GM23248 (cell line): ENCODE measurements around the gene UBAC2. TPM values are rescaled to one million over a fixed set of nuclear protein-coding genes. Genes with fewer than 3 reads are reported as not detected.

Source experiments
- DNase-seq: peaks from one replicate; pipeline ENCODE4 v3.0.0-alpha.2; 2015
- H2AFZ ChIP-seq: fragments of 200-600 bp; sonication (generic); 2 replicates; pipeline ENCODE4 v1.6.1; 2016; ENCODE audit warnings: antibody characterized with exemption
- H3F3A ChIP-seq: fragments of 200-600 bp; sonication (generic); 2 replicates; pipeline ENCODE4 v1.6.1; 2016; ENCODE audit warnings: mild to moderate bottlenecking, antibody characterized with exemption, mixed run types; ENCODE audit not compliant: insufficient read depth
- H3K27ac ChIP-seq: fragments of 200-600 bp; sonication (generic); 2 replicates; pipeline ENCODE4 v1.5.1; 2016; ENCODE audit warnings: mild to moderate bottlenecking
- H3K27me3 ChIP-seq: fragments of 200-600 bp; sonication (generic); replicated peaks from 2 replicates; pipeline ENCODE4 v1.6.1; 2016; ENCODE audit warnings: mild to moderate bottlenecking; ENCODE audit not compliant: insufficient read depth
- H3K36me3 ChIP-seq: fragments of 200-600 bp; sonication (generic); 2 replicates; pipeline ENCODE4 v1.6.1; 2016; ENCODE audit warnings: low read depth, mild to moderate bottlenecking
- H3K4me1 ChIP-seq: fragments of 200-600 bp; sonication (generic); 2 replicates; pipeline ENCODE4 v1.6.1; 2016; ENCODE audit warnings: mild to moderate bottlenecking; ENCODE audit not compliant: insufficient read depth
- H3K4me2 ChIP-seq: fragments of 200-600 bp; sonication (generic); one replicate; pipeline ENCODE4 v1.6.1; 2016; ENCODE audit warnings: mild to moderate bottlenecking; ENCODE audit not compliant: unreplicated experiment
- H3K4me3 ChIP-seq: fragments of 200-600 bp; sonication (generic); 2 replicates; pipeline ENCODE4 v1.5.1; 2016; ENCODE audit warnings: mild to moderate bottlenecking
- H3K79me2 ChIP-seq: fragments of 200-600 bp; sonication (generic); 2 replicates; pipeline ENCODE4 v1.6.1; 2016; ENCODE audit warnings: mild to moderate bottlenecking; ENCODE audit not compliant: insufficient read depth
- H3K9ac ChIP-seq: fragments of 200-600 bp; sonication (generic); 2 replicates; pipeline ENCODE4 v1.6.1; 2016; ENCODE audit warnings: mild to moderate bottlenecking
- H3K9me2 ChIP-seq: fragments of 200-600 bp; sonication (generic); 2 replicates; pipeline ENCODE4 v1.6.1; 2016; ENCODE audit warnings: mixed run types, mild to moderate bottlenecking, moderate library complexity; ENCODE audit not compliant: insufficient read depth
- H3K9me3 ChIP-seq: fragments of 200-600 bp; sonication (generic); one replicate; pipeline ENCODE4 v1.6.1; 2017; ENCODE audit warnings: low read depth
- H4K20me1 ChIP-seq: fragments of 200-600 bp; sonication (generic); 2 replicates; pipeline ENCODE4 v1.6.0; 2016; ENCODE audit not compliant: insufficient read depth
- EZH2 ChIP-seq: fragments of 200-600 bp; sonication (generic); IDR thresholded peaks from 2 replicates; pipeline ENCODE4 v1.6.1; 2018; ENCODE audit warnings: antibody characterized with exemption, mild to moderate bottlenecking; ENCODE audit not compliant: insufficient read depth, poor library complexity, severe bottlenecking
- EZH2phosphoT487 ChIP-seq: fragments of 200-600 bp; sonication (generic); IDR thresholded peaks from 2 replicates; pipeline ENCODE4 v1.6.1; 2018; ENCODE audit warnings: antibody characterized with exemption, moderate library complexity, mild to moderate bottlenecking, low read depth; ENCODE audit not compliant: insufficient read depth
- WGBS, 2 experiments: methylation state at CpG; one replicate each; pipeline ENCODE4 v1.1.6; 2015 to 2017; ENCODE audit warnings: low lambda C conversion rate in 2 of 2, low coverage in 1 of 2; ENCODE audit errors: missing lambda C conversion rate in 2 of 2; 5-methylcytosine and 5-hydroxymethylcytosine counted together
- in situ Hi-C: fragments of 300-500 bp; cut with MboI; formaldehyde crosslinking; loops from 2 replicates; pipeline ENCODE4 v1.15.0; 2020
- polyA plus RNA-seq: library from polyadenylated mRNA; unstranded; fragments of >200 nt; fragmentation: Nextera tagmentation; extraction: Ambion mirVana; gene quantifications from 2 replicates; pipeline ENCODE4 v1.2.1, GENCODE V29; 2016
- total RNA-seq: library from RNA; depleted of rRNA; stranded (reverse); fragments of >200 nt; shearing (Covaris generic); gene quantifications from 2 replicates; pipeline ENCODE4 v1.2.3, GENCODE V29; 2014

UBAC2 gene
- total and polyA plus RNA-seq, 2 experiments from 2014 or later, result 66.1 to 95.9 TPM

DNA sequence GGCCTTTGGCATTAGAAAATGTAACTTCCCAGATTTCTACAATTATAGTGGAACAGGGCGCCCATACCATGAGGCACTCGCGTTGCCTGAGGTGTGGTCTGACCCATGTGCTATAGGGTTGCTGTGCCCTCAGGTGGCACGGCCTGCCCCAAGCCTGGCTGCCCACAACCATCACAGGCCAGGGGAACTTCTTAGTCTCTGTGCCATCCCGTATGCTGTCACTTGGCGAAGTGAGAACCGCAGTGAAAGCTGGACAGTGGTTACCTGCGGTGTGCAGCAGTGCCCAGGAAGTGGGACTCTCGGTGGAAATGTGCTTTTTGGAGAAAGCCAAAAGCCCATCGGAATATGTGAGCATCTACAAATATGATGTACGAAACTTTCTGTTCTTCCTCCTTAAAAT is 194.8 kb downstream of the UBAC2 start:
- H3K27ac ChIP-seq, result no peak overlapping the region
- WGBS, 2 experiments, result 85 to 87% methylated on average over 11 of the region's 11 CpGs
- no peak for DNase-seq
- H3K4me3 ChIP-seq, result no peak overlapping the region
- TF ChIP-seq EZH2, result no peak
- TF ChIP-seq EZH2phosphoT487, result no peak
- no peak overlapping the region for H3K4me2 ChIP-seq
- no peak overlapping the region for H3K9ac ChIP-seq
- H3K36me3 ChIP-seq, result no peaks in the 10 kb centered on the region
- H3K4me1 ChIP-seq, result no peaks in the 10 kb centered on the region
- H3K79me2 ChIP-seq, result no peaks in the 10 kb centered on the region
- H3K9me3 ChIP-seq, result no peaks in the 10 kb centered on the region
- no peaks in the 10 kb centered on the region for H3F3A ChIP-seq
- no peak overlapping the region for H2AFZ ChIP-seq
- in situ Hi-C loops, result no loop called here
- no peaks in the 10 kb centered on the region for H3K9me2 ChIP-seq
- H4K20me1 ChIP-seq, result no peaks in the 10 kb centered on the region
- H3K27me3 ChIP-seq, result no peaks in the 10 kb centered on the region

DNA sequence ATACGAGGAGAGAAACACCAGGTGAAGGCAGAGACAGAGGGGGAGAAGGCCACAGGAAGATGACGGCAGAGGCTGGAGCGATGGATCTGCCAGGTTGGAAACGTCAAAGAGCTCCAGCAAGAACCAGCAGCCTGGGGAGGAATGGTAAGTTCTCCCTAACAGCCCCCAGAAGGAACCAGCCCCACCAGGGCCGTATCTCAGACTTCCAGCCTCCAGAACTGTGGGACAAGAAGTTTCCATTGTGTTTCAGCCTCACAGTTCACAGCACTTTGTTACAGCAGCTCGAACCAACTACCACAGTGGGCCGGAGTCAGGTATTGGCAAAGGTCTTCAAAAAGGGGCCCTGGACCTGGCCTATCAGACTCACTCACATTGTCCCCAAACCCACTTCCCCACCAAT is 195.8 kb downstream of the UBAC2 start:
- in situ Hi-C loops, result no loop called here
- Histone ChIP-seq H3K79me2 (no peaks in the 10 kb centered on the region), H2AFZ (no peak overlapping the region), H3K4me3 (no peak overlapping the region), H3K4me2 (no peak overlapping the region), H3K4me1 (no peaks in the 10 kb centered on the region), H3K9me2 (no peaks in the 10 kb centered on the region), H4K20me1 (no peaks in the 10 kb centered on the region), H3K9ac (no peak overlapping the region), H3K9me3 (no peaks in the 10 kb centered on the region), H3K27me3 (no peaks in the 10 kb centered on the region), H3K36me3 (no peaks in the 10 kb centered on the region), H3F3A (no peaks in the 10 kb centered on the region), H3K27ac (no peak overlapping the region)
- WGBS, 2 experiments, result 75 to 81% methylated on average over 7 of the region's 7 CpGs
- DNase-seq, result no peak
- TF ChIP-seq EZH2 (no peak), EZH2phosphoT487 (no peak)

DNA sequence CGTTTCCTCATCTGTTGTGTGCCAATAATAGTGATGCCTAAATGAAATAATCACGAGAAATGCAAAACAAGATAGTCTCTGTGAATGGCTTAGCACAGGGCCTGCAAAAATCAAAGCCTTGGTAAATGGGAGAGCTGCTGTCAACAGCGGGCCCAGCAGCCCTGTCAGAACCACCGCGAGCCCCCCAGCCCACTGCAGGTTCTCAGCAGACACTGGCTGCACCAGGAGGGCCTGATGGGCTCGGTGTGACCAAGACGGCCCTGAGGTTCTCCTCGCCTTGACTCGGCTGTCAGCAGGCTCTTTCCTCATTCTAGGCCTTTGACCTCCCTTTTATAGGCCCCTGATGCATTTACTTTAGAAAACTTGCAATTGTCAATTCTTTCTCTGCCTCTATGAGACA is 197.4 kb downstream of the UBAC2 start:
- DNase-seq, result no peak
- Histone ChIP-seq H3K36me3 (no peaks in the 10 kb centered on the region), H3K4me1 (no peaks in the 10 kb centered on the region), H3K27me3 (no peaks in the 10 kb centered on the region), H3K79me2 (no peaks in the 10 kb centered on the region), H3K9ac (no peak overlapping the region), H4K20me1 (no peaks in the 10 kb centered on the region), H3K4me3 (no peak overlapping the region), H3K27ac (no peak overlapping the region), H3K4me2 (no peak overlapping the region), H3F3A (no peaks in the 10 kb centered on the region), H3K9me3 (no peaks in the 10 kb centered on the region), H3K9me2 (no peaks in the 10 kb centered on the region), H2AFZ (no peak overlapping the region)
- WGBS, 2 experiments, result 63 to 68% methylated on average over 9 of the region's 9 CpGs
- no peak for TF ChIP-seq EZH2phosphoT487
- no peak for TF ChIP-seq EZH2
- in situ Hi-C loops, result no loop called here

DNA sequence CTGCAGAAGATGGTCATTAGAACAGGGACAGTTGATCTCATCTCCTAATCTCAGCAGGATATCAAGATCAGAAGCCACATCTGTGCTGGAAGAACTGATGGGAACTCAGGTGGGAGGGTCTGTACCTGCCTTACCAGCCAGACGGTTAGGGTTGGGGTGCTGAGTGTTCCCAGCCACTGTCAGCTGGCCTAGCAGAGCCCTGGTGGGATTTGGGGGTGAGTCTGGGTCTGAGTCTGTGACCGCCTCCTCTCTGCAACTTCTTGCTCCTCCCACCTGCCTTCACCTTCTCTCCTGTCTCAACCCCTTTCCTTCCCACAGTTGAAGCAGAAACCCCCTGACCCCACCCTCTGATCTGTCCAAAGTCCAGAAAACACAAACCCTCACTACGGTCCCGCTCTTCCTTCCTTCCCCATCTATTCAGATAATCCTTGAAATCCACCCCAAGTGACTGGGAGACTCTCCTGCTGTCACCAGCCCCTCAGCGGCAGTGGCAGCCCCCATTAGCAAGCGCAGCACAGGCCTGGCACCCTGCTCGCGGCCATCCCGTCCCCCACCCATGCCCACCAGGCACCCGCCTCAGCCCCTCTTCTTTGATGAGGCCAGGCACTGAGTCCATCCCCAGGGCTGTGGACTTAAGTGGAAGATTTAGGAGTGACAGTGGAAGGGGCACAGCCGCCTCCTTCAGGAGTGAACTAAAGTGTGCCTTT is 198.4 kb downstream of the UBAC2 start:
- no peaks in the 10 kb centered on the region for H4K20me1 ChIP-seq
- H3K79me2 ChIP-seq, result no peaks in the 10 kb centered on the region
- no peaks in the 10 kb centered on the region for H3K9me3 ChIP-seq
- no peaks in the 10 kb centered on the region for H3K36me3 ChIP-seq
- H3K27me3 ChIP-seq, result no peaks in the 10 kb centered on the region
- no peak overlapping the region for H3K4me2 ChIP-seq
- no peak overlapping the region for H3K9ac ChIP-seq
- H2AFZ ChIP-seq, result no peak overlapping the region
- H3K27ac ChIP-seq, result no peak overlapping the region
- DNase-seq, result no peak
- H3K4me1 ChIP-seq, result no peaks in the 10 kb centered on the region
- H3K4me3 ChIP-seq, result no peak overlapping the region
- no peaks in the 10 kb centered on the region for H3F3A ChIP-seq
- TF ChIP-seq EZH2phosphoT487, result no peak
- in situ Hi-C loops, result no loop called here
- H3K9me2 ChIP-seq, result no peaks in the 10 kb centered on the region
- 77% methylated on average over 11 of the region's 11 CpGs for WGBS, 2 experiments

DNA sequence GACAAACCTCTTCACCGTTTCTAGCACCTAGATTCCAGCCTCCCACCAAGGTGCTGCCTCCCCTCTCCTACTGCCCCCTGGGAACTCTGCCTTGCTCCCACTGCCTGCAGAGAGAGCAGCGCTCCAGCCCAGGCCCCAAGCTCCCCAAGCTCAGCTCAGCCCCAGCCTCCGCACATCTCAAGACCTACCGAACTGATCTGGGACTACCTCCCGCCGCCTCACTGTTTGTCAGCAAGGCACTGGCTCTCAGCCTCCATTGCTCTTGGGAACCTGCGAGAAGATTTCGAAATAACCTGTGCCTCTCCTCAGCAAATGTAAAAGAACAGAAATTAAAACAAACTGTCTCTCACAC is 198.9 kb downstream of the UBAC2 start:
- no peaks in the 10 kb centered on the region for H3K9me3 ChIP-seq
- H3K4me1 ChIP-seq, result no peaks in the 10 kb centered on the region
- no peak overlapping the region for H2AFZ ChIP-seq
- no peaks in the 10 kb centered on the region for H3K79me2 ChIP-seq
- H4K20me1 ChIP-seq, result no peaks in the 10 kb centered on the region
- in situ Hi-C loops, result no loop called here
- H3K4me3 ChIP-seq, result no peak overlapping the region
- H3K9me2 ChIP-seq, result no peaks in the 10 kb centered on the region
- H3K36me3 ChIP-seq, result no peaks in the 10 kb centered on the region
- no peaks in the 10 kb centered on the region for H3F3A ChIP-seq
- no peak overlapping the region for H3K27ac ChIP-seq
- WGBS, 2 experiments, result 76 to 81% methylated on average over 8 of the region's 8 CpGs
- TF ChIP-seq EZH2, result no peak
- TF ChIP-seq EZH2phosphoT487, result no peak
- no peak overlapping the region for H3K9ac ChIP-seq
- DNase-seq, result no peak
- H3K4me2 ChIP-seq, result no peak overlapping the region
- 0 out of 2 replicates have a peak, but pooled peaks cover under 1% of the 10 kb centered on the region for H3K27me3 ChIP-seq
